Measurements from ENCODE around the gene SDHB.

The SDHB gene

DNA sequence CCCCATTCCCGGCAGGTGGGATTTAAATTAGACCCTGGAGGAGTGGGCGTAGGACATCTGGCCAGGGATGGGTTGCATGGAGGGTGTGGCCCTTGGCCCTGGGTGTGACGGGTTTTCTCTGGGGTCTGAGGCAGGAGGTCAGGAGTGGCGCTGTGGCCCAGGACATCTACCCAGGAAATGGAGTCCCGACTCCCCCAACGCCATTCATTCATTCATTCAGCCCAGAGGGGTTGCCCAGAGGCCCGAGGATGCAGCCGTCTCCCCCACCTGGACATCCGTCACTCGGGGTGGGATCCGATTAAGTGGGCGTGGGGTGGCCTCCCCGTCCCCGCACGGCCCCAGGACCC is 42.8 kb downstream of the SDHB start:
- DNase-seq: no peak

GRCh38 chr1:17009706-17010105 is 44.1 kb downstream of the SDHB start:
- DNase-seq: peak in 1 of 2 donors; percentile 12

- DNase-seq: no peak
Observed at GRCh38 chr1:17008208-17008855, 45.5 kb downstream of the SDHB start.

DNA sequence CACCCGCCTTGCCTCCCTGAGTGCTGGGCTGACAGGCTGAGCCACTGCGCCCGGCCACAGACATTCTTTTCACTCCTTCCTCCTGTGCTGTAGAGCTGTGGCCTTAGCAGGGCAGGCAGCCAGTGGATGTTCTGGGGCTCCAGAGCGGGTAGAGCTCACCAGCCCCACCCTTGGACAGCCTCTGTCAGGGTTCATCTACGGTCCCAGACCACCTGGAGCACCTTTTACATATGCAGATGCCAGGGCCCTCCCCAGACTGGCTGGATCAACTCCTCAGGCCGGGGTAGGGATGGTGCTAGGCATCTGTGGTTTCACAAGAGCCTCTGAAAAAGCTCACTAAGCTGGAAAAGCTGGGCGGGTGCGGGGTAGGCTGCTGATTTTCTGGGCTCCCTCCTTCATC is 46.7 kb downstream of the SDHB start:
- no peak for DNase-seq

GRCh38 chr1:17005365-17005740 is 48.5 kb downstream of the SDHB start:
- no peak for DNase-seq

GRCh38 chr1:17004466-17005364 is 49.1 kb downstream of the SDHB start:
- DNase-seq: no peak

DNA sequence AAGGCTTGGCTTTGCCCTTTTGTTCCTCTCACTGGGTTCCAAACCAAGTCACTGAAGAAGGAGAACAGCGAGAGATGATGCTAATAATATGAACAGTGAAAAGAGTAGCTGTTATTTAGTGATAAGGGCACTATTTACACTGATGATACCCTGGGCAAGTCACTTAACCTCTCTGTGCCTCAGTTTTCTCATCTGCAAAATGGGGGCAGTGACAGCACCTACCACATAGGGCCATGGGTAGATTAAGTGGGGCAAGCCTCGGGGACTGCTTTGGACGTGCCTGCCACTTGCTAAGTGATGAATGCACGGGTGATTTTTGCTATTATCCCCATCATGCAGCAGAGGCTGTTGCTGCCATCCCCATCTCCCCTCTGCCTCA is 51.3 kb downstream of the SDHB start:
- DNase-seq: no peak

DNA sequence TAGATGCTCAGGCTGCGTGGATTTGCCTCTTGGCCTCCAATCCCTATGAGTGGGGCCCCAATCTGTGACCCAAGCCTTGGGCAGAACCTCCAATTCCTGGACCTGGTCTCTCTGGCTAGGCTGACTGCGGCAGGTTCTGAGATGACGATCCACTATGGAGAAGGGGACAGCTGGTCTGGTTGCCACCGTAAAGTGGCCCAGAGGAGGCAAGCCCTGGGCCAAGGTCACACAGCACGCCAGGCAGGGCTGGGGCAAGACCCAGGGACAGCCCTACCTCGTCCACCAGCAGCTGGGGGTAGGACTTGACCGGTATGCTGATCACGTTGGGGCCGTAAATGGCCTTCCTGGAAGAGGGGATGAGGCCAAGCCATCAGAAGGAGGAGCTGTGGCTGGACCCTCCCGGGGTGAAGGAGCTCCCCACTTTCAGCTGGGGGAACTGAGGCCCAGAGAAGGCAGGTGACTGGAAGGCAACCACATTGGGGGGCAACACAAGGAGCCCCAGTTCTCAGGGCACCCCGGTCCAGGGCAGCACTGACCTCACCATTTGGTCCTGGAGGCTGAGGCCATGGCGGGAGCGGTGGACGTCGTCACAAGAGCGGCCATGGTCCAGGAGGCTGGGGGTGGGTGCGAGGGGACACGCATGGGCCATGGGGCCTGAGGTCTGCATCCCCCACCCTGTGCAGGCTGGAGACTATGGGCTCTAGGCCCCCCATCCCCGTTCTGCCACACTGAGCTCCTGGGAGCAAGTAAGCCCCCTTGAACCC is 51.9 kb downstream of the SDHB start:
- DNase-seq: no peak

- no peak for DNase-seq
Observed at GRCh38 chr1:16999863-17000262, 54.0 kb downstream of the SDHB start.

GRCh38 chr1:16998589-16998988 is 55.2 kb downstream of the SDHB start:
- DNase-seq: no peak

GRCh38 chr1:16996845-16997244 is 57.0 kb downstream of the SDHB start:
- DNase-seq: no peak

DNA sequence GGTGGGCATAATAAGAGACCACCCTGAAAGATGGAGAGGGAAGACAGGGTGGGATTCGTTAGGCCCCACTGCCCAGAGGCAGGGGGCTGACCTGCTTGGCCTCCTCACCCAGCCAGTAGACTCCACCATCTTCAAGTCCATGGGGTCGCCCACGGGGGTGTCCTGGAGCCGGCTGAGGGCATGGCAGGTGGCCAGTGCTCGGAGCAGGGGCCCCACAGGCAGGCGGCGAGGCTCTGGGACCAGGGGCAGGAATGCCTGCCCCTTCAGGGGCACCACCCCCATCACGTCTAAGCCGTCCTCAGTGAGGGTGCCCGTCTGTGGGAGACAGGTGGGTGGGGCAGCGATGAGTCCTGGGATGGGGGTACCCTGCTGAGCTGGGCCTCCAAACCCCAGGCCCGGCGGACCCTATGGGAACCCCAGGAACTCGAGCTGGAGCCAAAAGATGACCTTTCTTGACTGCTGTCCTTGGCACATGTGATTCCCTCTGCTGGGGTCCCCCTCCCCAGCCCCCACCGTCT is 60.3 kb downstream of the SDHB start:
- DNase-seq: no peak

DNA sequence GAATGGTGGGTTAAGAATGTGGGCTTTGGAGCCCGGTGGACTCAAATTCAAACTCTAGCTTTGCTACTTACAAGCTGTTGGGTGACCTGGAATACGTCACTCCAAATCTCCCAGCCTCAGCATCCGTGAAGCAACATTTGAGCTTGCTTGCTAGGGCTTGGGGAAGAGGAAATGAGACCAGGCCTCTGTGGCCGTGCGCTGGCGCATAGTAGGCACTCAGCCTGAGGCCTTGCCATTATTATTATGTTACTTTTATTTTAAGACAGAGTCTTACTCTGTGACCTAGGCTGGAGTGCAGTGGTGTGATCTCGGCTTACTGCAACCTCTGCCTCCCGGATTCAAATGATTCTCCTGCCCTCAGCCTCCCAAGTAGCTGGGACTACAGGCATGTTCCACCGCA is 61.2 kb downstream of the SDHB start:
- DNase-seq: no peak

DNA sequence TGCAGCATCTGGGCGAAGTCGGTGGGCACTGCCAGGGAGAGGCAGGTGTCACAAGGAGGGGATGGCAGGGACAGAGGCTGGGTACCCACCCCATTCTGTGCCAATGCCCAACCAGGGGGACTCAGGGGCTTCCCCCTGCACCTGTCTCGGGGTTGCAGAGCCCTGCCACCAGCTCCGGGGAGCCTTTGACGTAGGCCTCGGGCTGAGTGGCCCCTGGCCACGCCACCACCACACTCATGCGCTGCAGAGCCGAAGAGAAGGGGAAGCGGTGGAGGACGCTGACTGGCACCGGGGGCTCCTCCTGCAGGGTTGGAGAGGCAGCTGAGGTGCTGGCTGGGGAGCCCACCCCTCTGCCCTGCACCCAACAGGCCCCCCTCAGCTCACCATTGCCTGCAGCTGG is 61.7 kb downstream of the SDHB start:
- no peak for DNase-seq

- no peak for DNase-seq
Observed at GRCh38 chr1:16991571-16991970, 62.3 kb downstream of the SDHB start.

GRCh38 chr1:16989676-16990391 is 64.0 kb downstream of the SDHB start:
- DNase-seq: no peak

DNA sequence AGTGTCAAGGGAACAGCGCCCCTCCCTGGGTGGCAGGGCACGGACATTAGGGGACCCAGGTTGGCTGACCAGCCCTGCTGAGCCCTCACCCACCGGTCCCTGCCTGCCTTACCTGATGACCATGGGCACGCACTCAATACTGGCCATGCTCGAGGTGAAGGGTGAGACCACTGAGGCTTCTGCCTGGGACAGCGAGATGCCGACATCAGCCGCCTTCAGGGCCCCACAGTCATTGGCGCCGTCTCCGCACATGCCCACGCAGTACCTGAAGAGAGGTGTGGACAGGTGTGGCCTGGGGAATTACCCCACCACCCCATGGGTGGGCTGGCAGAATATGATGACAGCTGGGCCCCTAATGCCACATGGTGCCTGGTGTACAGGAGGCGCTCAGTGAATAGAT is 65.6 kb downstream of the SDHB start:
- DNase-seq: no peak

GRCh38 chr1:16986962-16987361 is 66.9 kb downstream of the SDHB start:
- no peak for DNase-seq

DNA sequence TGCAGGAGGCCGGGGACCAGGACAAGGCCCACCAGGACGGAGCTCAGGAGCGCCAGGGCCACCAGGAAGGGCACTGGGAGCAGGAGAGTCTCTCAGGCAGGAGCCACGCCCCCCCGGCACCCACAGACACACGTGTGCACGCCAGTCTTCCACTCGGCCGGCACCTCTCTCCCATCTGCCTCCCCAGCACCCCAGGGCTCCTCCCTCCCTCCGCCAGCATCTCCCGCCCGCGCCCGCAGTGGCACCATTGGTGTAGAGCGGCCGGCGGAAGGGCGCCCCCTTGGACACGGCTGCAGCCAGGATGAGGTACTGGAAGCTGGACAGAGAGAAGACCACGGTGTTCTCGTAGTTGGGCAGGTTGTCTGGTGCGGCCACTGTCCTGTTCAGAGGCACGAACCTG is 67.3 kb downstream of the SDHB start:
- no peak for DNase-seq

DNA sequence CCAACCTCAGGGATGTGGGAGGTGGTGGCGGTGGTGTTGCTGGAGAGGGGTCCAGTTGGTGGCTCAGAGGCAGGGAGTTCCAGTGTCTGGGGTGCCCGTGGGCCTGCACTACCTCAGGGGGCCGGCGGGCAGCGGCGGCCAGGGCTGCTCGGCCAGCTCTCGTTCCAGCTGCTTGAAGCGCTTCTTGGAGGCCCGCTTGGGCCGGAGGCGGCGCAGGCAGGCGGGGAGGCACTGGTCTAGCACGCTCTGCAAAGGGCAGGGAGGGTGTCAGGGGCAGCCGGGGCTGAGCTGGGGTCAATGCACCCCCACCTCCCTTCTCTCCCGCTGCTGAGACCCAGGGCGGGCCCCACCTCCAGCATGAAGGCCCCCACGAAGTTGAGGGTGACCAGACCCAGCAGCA is 67.7 kb downstream of the SDHB start:
- no peak for DNase-seq

GRCh38 chr1:16984717-16985116 is 69.1 kb downstream of the SDHB start:
- no peak for DNase-seq

- no peak for DNase-seq
Observed at GRCh38 chr1:16983649-16984048, 70.2 kb downstream of the SDHB start.

- no peak for DNase-seq
Observed at GRCh38 chr1:16982902-16983301, 70.9 kb downstream of the SDHB start.

Data from CD4-positive, alpha-beta T cell treated with Interleukin-1 beta for 1 hour (primary cell).